NCI-H1694 treated with DMSO at 0.1 percent for 48 hours (cell line): ENCODE measurements around the gene TAMM41.
A peak's percentile ranks its signal among the peaks of the same experiment; 100 is the strongest.
"Not testable (repeated sequence)": the region's sequence is repeated elsewhere in the genome, so short reads cannot be mapped to it uniquely, and the experiment has no call there.

Experiments used
- DNase-seq: peaks from one replicate; lab custom pipeline; 2025; lab: John Stamatoyannopoulos, UW

Gene TAMM41

GRCh38 chr3:11814663-11815062 lies 32.0 kb downstream of the TAMM41 start:
- no peak for DNase-seq

- DNase-seq = no peak
Measured at GRCh38 chr3:11810276-11810675, 36.4 kb downstream of the TAMM41 start.

- no peak for DNase-seq
Measured at GRCh38 chr3:11808231-11808630, 38.5 kb downstream of the TAMM41 start.

GRCh38 chr3:11807686-11808085 lies 39.0 kb downstream of the TAMM41 start:
- no peak for DNase-seq

- no peak for DNase-seq
Measured at GRCh38 chr3:11805716-11806115, 41.0 kb downstream of the TAMM41 start.

GRCh38 chr3:11803977-11804892 lies 42.5 kb downstream of the TAMM41 start:
- DNase-seq = peak; percentile 3

- DNase-seq = no peak
Measured at GRCh38 chr3:11799791-11800190, 46.9 kb downstream of the TAMM41 start.

- DNase-seq = no peak
Measured at GRCh38 chr3:11794927-11795326, 51.8 kb downstream of the TAMM41 start.

- DNase-seq = no peak
Measured at GRCh38 chr3:11791339-11792200, 55.1 kb downstream of the TAMM41 start.

GRCh38 chr3:11789412-11789811 lies 57.3 kb downstream of the TAMM41 start:
- DNase-seq = no peak

- DNase-seq = no peak
Measured at GRCh38 chr3:11784971-11785377, 61.7 kb downstream of the TAMM41 start.

- no peak for DNase-seq
Measured at GRCh38 chr3:11780341-11780740, 66.3 kb downstream of the TAMM41 start.

GRCh38 chr3:11779626-11780025 lies 67.1 kb downstream of the TAMM41 start:
- no peak for DNase-seq

GRCh38 chr3:11778248-11778647 lies 68.4 kb downstream of the TAMM41 start:
- DNase-seq = no peak

- no peak for DNase-seq
Measured at GRCh38 chr3:11776346-11776745, 70.3 kb downstream of the TAMM41 start.

GRCh38 chr3:11775493-11775892 lies 71.2 kb downstream of the TAMM41 start:
- DNase-seq = no peak

GRCh38 chr3:11774296-11774877 lies 72.3 kb downstream of the TAMM41 start:
- DNase-seq = peak; percentile 6

GRCh38 chr3:11771931-11772330 lies 74.8 kb downstream of the TAMM41 start:
- DNase-seq = not testable (repeated sequence)

GRCh38 chr3:11770477-11771391 lies 76.0 kb downstream of the TAMM41 start:
- DNase-seq = no peak

- DNase-seq = no peak
Measured at GRCh38 chr3:11769704-11770476, 76.8 kb downstream of the TAMM41 start.

- DNase-seq = no peak
Measured at GRCh38 chr3:11768604-11769003, 78.1 kb downstream of the TAMM41 start.
